ENCODE measurements around the gene CALR. TPM values are rescaled to one million over a fixed set of nuclear protein-coding genes. Genes with fewer than 3 reads are reported as not detected.

Gene CALR
- total RNA-seq: 1,991 and 2,815 TPM in 2 replicates

GRCh38 chr19:12937927-12938778 is at the start of gene CALR:
Gene CALR (plus strand): TSS chr19:12938609. CDS start chr19:12938680, 71 bp downstream.

GRCh38 chr19:12890787-12891552 is 47.4 kb upstream of the CALR start, which contains the start of gene GCDH:
Gene GCDH (plus strand): TSS chr19:12891160. CDS start chr19:12891305, 145 bp downstream.

GRCh38 chr19:12933287-12934072 is 4.9 kb upstream of the CALR start, which contains the start of gene FARSA:
Gene FARSA (minus strand): TSS chr19:12933711. CDS start chr19:12933696, 15 bp downstream.

GRCh38 chr19:12945479-12946091 is 7.2 kb downstream of the CALR start, which contains the start of gene RAD23A:
Gene RAD23A (plus strand): TSS chr19:12945862. CDS start chr19:12945949, 87 bp downstream.

GRCh38 chr19:12956446-12957388 is 18.3 kb downstream of the CALR start, which contains the start of gene GADD45GIP1:
Gene GADD45GIP1 (minus strand): TSS chr19:12957223. CDS start chr19:12957212, 11 bp downstream.

GRCh38 chr19:12969292-12969988 is 31.0 kb downstream of the CALR start, which contains the start of gene DAND5:
Gene DAND5 (plus strand): TSS chr19:12969576. CDS start chr19:12969661, 85 bp downstream.

Other genes starting within 250 kb of the CALR start
- gene FBXW9, start 242.0 kb upstream of the CALR start, total RNA-seq: 4.6 and 4.8 TPM in 2 replicates
- gene TNPO2, start 214.7 kb upstream of the CALR start, total RNA-seq: 35.6 and 65.1 TPM in 2 replicates
- gene TRIR, start 203.9 kb upstream of the CALR start, total RNA-seq: 82.2 and 89.1 TPM in 2 replicates
- gene GET3, start 201.1 kb upstream of the CALR start, total RNA-seq: 51.1 and 61.2 TPM in 2 replicates
- not detected in 2 replicates for gene BEST2, start 186.8 kb upstream of the CALR start, total RNA-seq
- 12.5 and 19.4 TPM in 2 replicates for gene HOOK2, start 163.1 kb upstream of the CALR start, total RNA-seq
- gene JUNB, start 147.1 kb upstream of the CALR start, total RNA-seq: 60.2 and 68.0 TPM in 2 replicates
- 184 and 256 TPM in 2 replicates for gene PRDX2, start 136.8 kb upstream of the CALR start, total RNA-seq
- gene THSD8, start 136.5 kb upstream of the CALR start, total RNA-seq: not detected in 2 replicates
- gene RNASEH2A, start 132.0 kb upstream of the CALR start, total RNA-seq: 7.1 and 23.5 TPM in 2 replicates
- gene RTBDN, start 104.0 kb upstream of the CALR start, total RNA-seq: not detected in 2 replicates
- gene MAST1, start 100.1 kb upstream of the CALR start, total RNA-seq: 0.28 TPM in 1 of 2 replicates, not detected in the other
- 22.2 and 48.1 TPM in 2 replicates for gene DNASE2, start 57.2 kb upstream of the CALR start, total RNA-seq
- gene KLF1, start 51.4 kb upstream of the CALR start, total RNA-seq: not detected in 2 replicates
- 23.7 and 43.4 TPM in 2 replicates for gene GCDH, start 47.4 kb upstream of the CALR start, total RNA-seq
- gene SYCE2, start 19.3 kb upstream of the CALR start, total RNA-seq: not detected in 2 replicates
- 52.6 and 95.9 TPM in 2 replicates for gene FARSA, start 4.9 kb upstream of the CALR start, total RNA-seq
- gene RAD23A, start 7.3 kb downstream of the CALR start, total RNA-seq: 52.6 and 88.1 TPM in 2 replicates
- gene GADD45GIP1, start 18.6 kb downstream of the CALR start, total RNA-seq: 12.6 and 13.4 TPM in 2 replicates
- gene DAND5, start 31.0 kb downstream of the CALR start, total RNA-seq: not detected in 2 replicates
- 29.7 and 62.5 TPM in 2 replicates for gene NFIX, start 56.9 kb downstream of the CALR start, total RNA-seq
- 3.8 and 5.0 TPM in 2 replicates for gene LYL1, start 164.2 kb downstream of the CALR start, total RNA-seq
- gene TRMT1, start 178.1 kb downstream of the CALR start, total RNA-seq: 27.9 and 48.8 TPM in 2 replicates
- 40.1 and 147 TPM in 2 replicates for gene NACC1, start 179.7 kb downstream of the CALR start, total RNA-seq
- 49.3 and 73.0 TPM in 2 replicates for gene STX10, start 211.8 kb downstream of the CALR start, total RNA-seq
- gene IER2, start 211.8 kb downstream of the CALR start, total RNA-seq: 10.7 and 14.6 TPM in 2 replicates